T-helper 2 cell treated with Interferon-gamma antibody and Interleukin-4, amounts not matched to agents 5 μg/mL and 100 μg/mL, for 36 hours (primary cell): Measurements from ENCODE around the gene CERS3.

Experiments
- DNase-seq: peaks from one replicate; pipeline ENCODE4 v3.0.0; 2021; ENCODE audit warnings: low spot score
- H3K27ac Mint-ChIP-seq: one replicate; pipeline ENCODE4 v1.8.0; 2021; ENCODE audit warnings: mild to moderate bottlenecking, mixed read lengths
- H3K27me3 Mint-ChIP-seq: one replicate; pipeline ENCODE4 v1.8.0; 2021; ENCODE audit warnings: low read depth, mixed read lengths
- H3K36me3 Mint-ChIP-seq: one replicate; pipeline ENCODE4 v1.8.0; 2021; ENCODE audit warnings: low read depth, mixed read lengths
- H3K4me1 Mint-ChIP-seq: one replicate; pipeline ENCODE4 v1.8.0; 2021; ENCODE audit warnings: low read depth, mixed read lengths
- H3K4me3 Mint-ChIP-seq: one replicate; pipeline ENCODE4 v1.8.0; 2022; ENCODE audit warnings: mild to moderate bottlenecking, moderate library complexity, mixed read lengths
- H3K9me3 Mint-ChIP-seq: one replicate; pipeline ENCODE4 v1.8.0; 2021; ENCODE audit warnings: mixed read lengths

The CERS3 gene

DNA sequence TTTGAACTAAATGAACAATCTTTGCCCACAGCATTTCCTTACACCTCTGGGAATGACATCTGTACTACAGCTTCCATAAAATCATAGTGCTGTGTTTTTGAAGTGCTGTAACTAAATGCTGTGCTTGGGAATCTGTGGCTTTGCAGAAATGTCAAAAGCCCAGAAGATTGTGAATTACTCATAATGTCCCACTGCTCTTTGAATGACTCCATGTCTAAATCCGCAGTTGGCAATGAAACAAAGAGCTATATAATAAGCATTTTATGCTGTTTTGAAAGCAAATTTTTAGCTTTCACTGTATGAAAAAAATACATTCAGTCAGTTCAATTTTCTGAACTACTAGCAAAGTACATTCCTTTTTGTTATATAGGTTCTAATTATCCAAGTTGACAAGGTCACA is 98.3 kb downstream of the CERS3 start:
- Mint-ChIP-seq H3K36me3 (no peaks in the 10 kb centered on the region), H3K27ac (no peak overlapping the region), H3K9me3 (no peaks in the 10 kb centered on the region), H3K4me1 (no peaks in the 10 kb centered on the region), H3K4me3 (no peak overlapping the region), H3K27me3 (no peaks in the 10 kb centered on the region)
- DNase-seq = no peak

DNA sequence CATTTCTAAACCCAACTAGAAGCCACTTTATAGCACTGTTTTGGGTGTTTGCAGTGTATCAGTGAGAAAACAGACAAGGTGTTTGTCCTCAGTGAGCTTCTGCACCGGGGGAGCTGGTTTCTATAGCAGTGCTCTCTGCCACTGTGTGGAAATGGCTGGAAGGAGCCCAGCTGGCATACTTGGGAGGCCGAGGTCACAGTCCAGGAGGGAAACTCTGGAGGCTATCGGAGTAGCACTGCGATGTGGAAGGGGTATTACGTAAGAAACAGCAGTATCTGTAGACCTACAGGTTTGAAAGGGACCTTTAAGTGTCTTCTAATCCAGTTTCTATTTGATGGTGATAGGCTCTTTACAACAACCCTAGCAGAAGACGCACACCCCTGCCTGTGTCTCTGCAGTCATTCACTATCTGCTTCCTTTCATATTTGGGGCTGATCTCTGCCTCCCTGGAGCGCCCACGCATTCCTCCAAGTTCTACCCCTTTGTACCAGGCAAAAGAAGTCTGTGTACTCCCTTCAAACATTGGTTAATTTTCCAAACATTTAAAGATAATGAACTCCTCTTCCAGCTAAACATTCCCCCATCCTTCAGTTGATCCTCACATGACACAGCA is 99.5 kb downstream of the CERS3 start:
- no peaks in the 10 kb centered on the region for H3K9me3 Mint-ChIP-seq
- H3K27ac Mint-ChIP-seq = no peak overlapping the region
- H3K4me3 Mint-ChIP-seq = no peak overlapping the region
- no peak for DNase-seq
- H3K27me3 Mint-ChIP-seq = no peaks in the 10 kb centered on the region
- no peaks in the 10 kb centered on the region for H3K36me3 Mint-ChIP-seq
- no peaks in the 10 kb centered on the region for H3K4me1 Mint-ChIP-seq

DNA sequence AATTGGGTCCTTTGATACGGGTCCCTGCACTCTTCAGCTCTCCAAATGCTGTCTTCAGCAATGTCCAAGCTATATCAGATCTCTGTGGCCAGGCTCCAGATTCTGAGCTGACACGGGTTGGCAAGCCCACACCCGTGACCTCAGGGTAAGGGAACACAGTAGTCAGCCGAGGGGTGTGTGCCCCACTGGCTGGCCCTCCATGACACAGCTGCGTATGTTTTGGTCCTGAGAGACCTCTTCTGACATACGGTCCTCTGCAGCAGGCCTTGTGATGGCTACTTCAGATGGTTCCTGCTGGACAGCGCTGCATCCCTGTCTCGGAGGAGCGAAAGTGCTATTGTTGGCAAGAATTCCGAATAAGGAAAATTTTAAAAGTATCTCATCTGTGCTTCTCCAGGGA is 101.8 kb downstream of the CERS3 start:
- no peaks in the 10 kb centered on the region for H3K27me3 Mint-ChIP-seq
- H3K4me3 Mint-ChIP-seq = no peak overlapping the region
- H3K36me3 Mint-ChIP-seq = no peaks in the 10 kb centered on the region
- no peaks in the 10 kb centered on the region for H3K4me1 Mint-ChIP-seq
- DNase-seq = no peak
- no peak overlapping the region for H3K27ac Mint-ChIP-seq
- peaks cover 7% of the 10 kb centered on the region for H3K9me3 Mint-ChIP-seq

- no peak for DNase-seq
- Mint-ChIP-seq H3K9me3 (peaks cover 15% of the 10 kb centered on the region), H3K4me1 (no peaks in the 10 kb centered on the region), H3K36me3 (no peaks in the 10 kb centered on the region), H3K27me3 (no peaks in the 10 kb centered on the region), H3K27ac (no peak overlapping the region), H3K4me3 (no peak overlapping the region)
Observed at GRCh38 chr15:100405179-100405578, 123.6 kb downstream of the CERS3 start.

DNA sequence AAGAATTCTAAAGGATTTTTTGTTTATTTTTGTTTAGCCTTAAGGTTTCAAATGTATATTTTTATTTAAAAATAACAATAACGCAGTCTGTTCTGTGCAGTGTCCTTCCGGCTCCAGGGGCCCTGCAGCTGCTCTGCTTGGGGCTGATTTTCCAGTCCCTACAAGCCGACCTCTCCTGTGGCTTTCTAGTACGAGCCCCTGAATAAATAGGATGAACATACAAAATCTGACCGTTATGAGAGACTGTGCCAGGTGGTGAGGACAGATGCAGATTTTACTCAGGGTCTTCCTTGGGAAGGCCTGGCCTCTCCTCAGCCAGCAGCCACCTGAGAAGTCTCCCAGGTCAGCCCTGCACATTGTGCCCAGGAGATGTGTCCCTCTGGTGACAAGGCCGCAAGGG is 127.8 kb downstream of the CERS3 start:
- Mint-ChIP-seq H3K4me3 (no peak overlapping the region), H3K27me3 (no peaks in the 10 kb centered on the region)

DNA sequence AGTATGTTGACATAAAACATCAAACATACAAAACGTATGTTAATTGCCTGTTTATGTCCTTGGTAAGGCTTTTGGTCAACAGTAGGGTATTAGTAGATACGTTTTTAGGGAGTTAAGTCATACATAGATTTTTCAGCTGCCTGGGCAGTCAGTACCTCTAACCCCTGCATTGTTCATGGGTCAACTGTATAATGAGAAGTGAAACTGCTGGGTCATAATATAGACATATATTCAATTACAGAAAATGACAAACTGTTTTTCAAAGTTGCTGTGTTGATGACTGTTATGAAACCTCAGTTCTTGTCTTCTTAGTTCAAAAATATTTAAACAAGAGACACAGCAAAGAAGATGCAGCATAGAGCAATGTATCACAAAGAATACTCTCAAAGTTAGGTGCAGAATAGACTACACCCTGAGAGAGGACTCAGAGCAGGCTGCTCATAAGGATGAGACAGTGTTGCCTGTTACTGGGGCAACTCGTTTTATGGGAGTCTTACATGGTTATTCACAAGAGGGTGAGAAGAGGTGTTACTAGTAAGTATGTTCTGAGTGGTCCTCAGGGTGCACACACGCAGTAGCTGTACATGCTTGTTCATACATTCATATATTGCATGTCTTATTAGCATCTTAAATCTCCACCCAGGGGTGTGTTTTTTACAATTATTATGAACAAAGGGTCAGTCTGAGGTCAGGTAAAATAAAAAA is 133.9 kb downstream of the CERS3 start:
- no peak for DNase-seq
- Mint-ChIP-seq H3K4me1 (no peaks in the 10 kb centered on the region), H3K9me3 (no peaks in the 10 kb centered on the region), H3K27ac (no peak overlapping the region), H3K4me3 (no peak overlapping the region), H3K27me3 (no peaks in the 10 kb centered on the region), H3K36me3 (no peaks in the 10 kb centered on the region)

More for the DNA sequence above, 127.8 kb downstream of the CERS3 start:
- no peak for DNase-seq
- Mint-ChIP-seq H3K27ac (no peak overlapping the region), H3K9me3 (peaks cover 4% of the 10 kb centered on the region), H3K36me3 (no peaks in the 10 kb centered on the region), H3K4me1 (no peaks in the 10 kb centered on the region)

- no peaks in the 10 kb centered on the region for H3K4me1 Mint-ChIP-seq
- DNase-seq = no peak
- H3K27me3 Mint-ChIP-seq = no peaks in the 10 kb centered on the region
- no peaks in the 10 kb centered on the region for H3K36me3 Mint-ChIP-seq
- no peak overlapping the region for H3K27ac Mint-ChIP-seq
- no peak overlapping the region for H3K4me3 Mint-ChIP-seq
- no peaks in the 10 kb centered on the region for H3K9me3 Mint-ChIP-seq
Observed at GRCh38 chr15:100393008-100393407, 135.7 kb downstream of the CERS3 start.

DNA sequence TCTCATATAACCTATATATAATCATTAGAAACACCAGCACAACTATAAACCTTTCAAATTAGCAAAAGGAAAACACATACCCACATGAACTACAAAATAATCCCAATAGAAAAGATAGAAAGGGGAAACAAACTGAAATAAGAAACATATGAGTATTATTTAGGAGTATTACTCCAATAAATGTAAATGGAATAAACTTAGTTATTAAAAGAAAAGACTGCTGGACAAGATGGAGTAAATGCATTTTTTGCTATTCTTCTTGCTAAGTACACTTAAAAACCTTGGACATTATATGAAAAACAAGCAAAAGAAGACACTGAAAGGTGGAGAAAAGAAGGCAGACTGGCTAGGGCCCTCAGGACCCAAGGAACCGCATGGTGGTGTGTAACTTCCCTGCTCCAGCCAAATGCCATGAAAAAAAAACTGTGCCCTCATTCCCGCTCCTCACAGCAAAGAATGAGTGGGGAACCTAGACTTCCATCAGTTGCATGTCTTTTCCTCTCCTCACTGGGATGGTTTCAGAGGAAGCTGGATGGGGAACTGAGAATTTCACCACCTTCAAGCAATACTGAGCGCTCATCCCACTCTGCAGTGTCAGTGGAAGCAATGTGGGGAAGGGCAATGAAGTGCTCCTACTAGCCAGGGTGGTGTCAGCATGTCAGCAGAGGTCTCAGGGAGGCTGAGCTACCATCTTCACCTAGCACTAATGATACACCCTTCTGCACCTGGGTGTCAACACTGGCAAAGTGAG is 143.3 kb downstream of the CERS3 start:
- DNase-seq = no peak
- Mint-ChIP-seq H3K9me3 (peaks cover 16% of the 10 kb centered on the region), H3K27me3 (no peaks in the 10 kb centered on the region), H3K36me3 (no peaks in the 10 kb centered on the region), H3K4me1 (no peaks in the 10 kb centered on the region), H3K27ac (no peak overlapping the region), H3K4me3 (no peak overlapping the region)

DNA sequence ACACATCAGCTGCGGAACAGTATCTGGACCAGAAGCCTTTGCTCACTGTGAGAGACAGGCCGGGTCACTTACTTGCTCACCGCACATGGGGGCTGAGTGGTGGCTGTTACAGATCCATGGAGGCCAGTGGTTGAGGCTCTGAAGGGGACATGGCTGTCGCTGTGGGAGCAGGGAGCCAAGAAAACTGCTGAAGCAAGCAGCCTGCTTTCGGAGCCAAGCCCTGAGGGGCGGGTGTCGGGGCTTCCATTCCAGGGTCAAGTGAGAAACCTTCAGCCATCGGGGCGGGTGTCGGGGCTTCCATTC is 144.7 kb downstream of the CERS3 start:
- DNase-seq = no peak
- Mint-ChIP-seq H3K9me3 (peaks cover 16% of the 10 kb centered on the region), H3K27me3 (no peaks in the 10 kb centered on the region), H3K4me3 (no peak overlapping the region), H3K4me1 (no peaks in the 10 kb centered on the region), H3K36me3 (no peaks in the 10 kb centered on the region), H3K27ac (no peak overlapping the region)

DNA sequence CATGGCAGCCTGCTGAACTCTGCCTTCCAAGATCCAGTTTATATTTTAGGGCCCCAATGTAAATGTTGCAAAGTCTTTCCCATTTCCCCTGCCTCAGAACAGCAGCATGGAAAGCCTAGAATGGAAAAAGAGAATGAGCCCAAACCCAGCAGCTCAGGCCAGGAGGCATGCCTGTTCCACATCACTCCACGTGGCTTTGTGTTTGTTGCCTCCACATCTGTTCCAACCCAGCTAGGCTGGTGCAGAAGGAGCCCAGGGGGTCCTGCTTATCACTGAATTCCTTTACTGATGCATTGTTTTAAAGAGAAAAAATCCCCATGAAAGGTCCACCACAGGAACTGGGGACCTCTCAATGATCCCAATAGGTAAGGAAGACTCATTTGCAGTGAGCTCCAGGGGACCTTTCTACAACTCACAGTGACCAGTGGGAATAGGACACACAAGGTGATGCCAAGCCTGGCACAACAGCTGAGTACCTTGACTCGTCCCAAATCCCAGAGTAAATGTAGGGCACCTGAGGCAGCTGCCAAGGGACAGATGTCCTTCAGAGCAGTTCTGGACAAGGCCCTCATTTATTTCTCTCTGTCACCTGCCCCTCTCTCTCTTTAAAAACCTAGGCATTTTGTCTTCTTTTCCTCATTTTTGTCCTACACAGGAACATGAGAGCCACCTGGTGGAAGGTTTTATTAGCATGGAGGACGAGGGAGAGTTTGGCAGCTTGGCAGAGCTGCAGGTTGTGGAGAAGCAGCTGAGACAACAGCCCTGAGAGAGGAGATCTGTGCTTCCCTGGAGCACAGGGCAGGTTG is 145.2 kb downstream of the CERS3 start:
- no peak for DNase-seq
- Mint-ChIP-seq H3K27me3 (no peaks in the 10 kb centered on the region), H3K4me1 (no peaks in the 10 kb centered on the region), H3K36me3 (no peaks in the 10 kb centered on the region), H3K4me3 (no peak overlapping the region), H3K9me3 (peaks cover 16% of the 10 kb centered on the region), H3K27ac (no peak overlapping the region)

DNA sequence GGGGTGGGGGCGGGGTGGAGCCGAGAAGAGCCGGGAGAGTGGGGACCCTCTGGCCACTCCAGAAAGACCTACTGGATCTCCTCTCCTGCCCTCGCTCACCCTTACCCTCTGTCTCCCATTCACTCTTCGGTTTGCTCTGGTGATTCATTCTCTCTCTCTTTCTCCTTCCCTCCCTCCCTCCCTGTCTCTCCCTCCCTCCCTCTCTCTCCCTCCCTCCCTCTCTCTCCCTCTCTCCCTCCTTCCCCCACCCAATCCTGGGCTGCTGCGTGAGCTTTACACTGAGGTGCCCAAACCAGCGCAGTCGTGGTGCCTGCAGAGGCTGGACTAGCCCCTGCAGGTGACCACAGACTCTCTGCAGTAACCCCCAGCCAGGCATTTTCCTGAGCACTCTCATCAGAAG is 154.8 kb downstream of the CERS3 start:
- Mint-ChIP-seq H3K27ac (no peak overlapping the region), H3K4me1 (no peaks in the 10 kb centered on the region), H3K4me3 (no peak overlapping the region), H3K36me3 (no peaks in the 10 kb centered on the region), H3K9me3 (no peaks in the 10 kb centered on the region), H3K27me3 (peaks cover 38% of the 10 kb centered on the region)
- DNase-seq = no peak

DNA sequence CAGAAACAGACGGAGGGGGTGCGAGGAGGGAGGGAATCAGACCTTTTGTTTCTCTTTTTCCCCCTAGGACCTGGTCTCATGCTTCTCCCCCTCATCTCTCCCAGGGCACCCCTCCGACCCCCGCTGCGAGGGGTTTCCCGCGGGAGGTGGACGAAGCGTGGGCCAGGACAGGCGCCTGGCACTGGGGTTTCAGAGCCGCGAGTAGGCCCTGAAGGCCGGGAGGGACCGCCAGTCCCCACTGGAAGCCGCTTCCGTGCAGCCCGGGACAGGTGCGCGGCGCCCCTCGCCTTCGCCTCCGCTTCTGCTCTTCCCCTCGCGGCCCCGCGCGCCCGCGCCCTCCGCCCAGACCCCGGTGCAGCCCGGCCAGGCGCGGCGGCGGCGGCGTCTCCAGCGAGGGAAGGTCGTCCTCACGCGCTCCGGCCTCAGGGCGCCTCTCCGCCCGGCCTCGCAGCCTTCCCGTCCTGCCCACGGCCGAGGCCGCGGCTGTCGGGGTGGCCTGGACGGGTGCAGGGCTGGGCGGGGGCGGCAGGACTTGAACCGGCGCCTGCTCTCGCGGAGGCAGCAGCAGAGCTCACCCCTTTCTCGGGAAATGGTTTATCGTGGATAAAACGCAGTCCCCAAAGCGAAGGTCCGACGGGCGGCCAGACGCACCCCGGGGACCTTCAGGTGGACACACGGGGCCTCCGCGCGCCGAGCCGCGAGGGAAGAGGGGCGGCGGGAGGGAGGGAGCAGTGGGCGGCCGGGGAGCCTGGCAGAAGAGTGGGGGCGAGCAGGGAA is 155.4 kb downstream of the CERS3 start:
- Mint-ChIP-seq H3K27me3 (peaks cover 38% of the 10 kb centered on the region), H3K27ac (no peak overlapping the region), H3K9me3 (no peaks in the 10 kb centered on the region), H3K4me3 (no peak overlapping the region), H3K4me1 (no peaks in the 10 kb centered on the region), H3K36me3 (no peaks in the 10 kb centered on the region)
- DNase-seq = no peak

DNA sequence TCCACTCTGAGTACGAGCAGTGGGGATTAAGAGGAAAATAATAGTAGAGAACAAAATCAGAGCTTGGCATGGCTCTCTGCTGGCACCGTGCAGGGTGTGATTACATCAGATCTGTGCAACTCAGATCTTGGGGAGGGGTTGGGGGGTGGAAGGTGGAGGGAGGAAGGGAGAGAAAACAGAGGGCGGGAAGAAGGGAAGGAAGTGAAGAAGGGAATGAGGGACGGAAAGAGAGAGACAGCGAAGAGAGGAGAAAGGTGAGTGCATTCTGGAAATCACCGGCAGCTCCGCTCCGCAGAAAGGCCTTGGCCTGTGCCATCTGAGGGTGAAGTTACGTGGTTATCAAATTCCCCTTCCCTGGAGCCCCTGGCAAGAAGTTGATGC is 156.0 kb downstream of the CERS3 start:
- H3K36me3 Mint-ChIP-seq = no peaks in the 10 kb centered on the region
- H3K4me3 Mint-ChIP-seq = no peak overlapping the region
- H3K4me1 Mint-ChIP-seq = no peaks in the 10 kb centered on the region
- H3K27me3 Mint-ChIP-seq = peaks cover 38% of the 10 kb centered on the region
- H3K9me3 Mint-ChIP-seq = no peaks in the 10 kb centered on the region
- H3K27ac Mint-ChIP-seq = no peak overlapping the region
- DNase-seq = no peak
